DMS 273 (cell line): ENCODE data around the gene RHEB.

ENCODE experiments used
- DNase-seq: peaks from one replicate; lab custom pipeline; 2025; ENCODE audit not compliant: unreplicated experiment; lab: John Stamatoyannopoulos, UW

RHEB gene, protein sequence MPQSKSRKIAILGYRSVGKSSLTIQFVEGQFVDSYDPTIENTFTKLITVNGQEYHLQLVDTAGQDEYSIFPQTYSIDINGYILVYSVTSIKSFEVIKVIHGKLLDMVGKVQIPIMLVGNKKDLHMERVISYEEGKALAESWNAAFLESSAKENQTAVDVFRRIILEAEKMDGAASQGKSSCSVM

DNA sequence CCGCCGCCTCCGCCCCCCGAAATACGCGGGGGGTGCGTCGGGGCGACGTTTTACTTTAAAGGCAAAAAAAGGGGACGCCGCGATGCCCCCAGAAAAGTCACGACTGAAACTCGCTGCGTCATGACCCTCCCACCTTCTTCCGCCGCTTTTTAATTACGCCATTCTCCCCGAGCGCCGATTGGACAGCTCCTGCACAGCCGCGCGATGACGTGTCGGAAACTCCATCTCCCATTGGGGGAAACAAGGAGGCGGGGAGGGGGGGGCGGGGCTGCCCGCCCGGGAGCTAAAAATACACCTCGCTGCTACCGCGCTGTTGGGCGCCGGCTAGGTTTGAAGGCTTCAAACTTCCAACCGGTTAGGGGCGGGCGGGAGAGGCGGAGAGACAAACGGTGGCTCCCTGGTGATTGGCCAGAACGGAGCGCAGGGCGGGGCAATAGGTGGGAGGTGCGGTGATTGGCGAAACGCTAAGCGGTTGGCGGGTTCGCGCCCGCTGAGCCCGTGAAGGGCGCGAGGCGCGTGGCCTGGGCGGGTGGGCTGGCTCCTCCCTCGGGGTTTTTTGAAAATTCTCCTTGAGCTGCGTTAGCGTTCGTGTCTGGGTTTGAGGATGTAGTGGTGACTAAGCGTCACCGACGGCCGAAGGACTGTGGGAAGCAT is at the start of gene RHEB:
TSS of gene RHEB (minus strand) at position 131 of the 654 bp plus-strand sequence. CDS start 384 bp downstream, outside the sequence.
- DNase-seq: peak; percentile 100

DNA sequence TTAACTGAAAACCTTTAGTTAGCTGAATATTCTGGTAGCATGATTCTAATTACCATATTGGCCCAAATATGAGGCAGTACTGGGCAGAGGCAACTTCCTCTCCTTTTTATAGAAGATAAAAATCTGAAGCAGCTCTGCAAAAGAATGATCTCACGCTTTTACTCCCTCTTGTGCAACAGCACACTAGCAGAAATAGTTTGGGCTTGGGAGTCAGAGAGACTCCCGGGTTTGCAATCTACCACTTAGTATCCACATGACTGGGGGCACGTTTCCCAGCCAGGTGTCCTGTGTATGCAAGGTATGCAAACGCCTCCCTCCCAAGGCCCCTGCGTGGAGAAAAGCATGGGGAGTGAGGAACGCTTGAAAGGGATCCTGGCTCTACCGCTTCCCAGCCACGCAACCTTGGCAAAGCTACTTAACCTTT is 47.2 kb upstream of the RHEB start:
- no peak for DNase-seq

GRCh38 chr7:151565541-151565940 is 45.8 kb upstream of the RHEB start:
- no peak for DNase-seq

- DNase-seq: no peak
Observed at GRCh38 chr7:151560243-151560642, 40.5 kb upstream of the RHEB start.

GRCh38 chr7:151559557-151560183 is 40.0 kb upstream of the RHEB start:
- no peak for DNase-seq

- DNase-seq: no peak
Observed at GRCh38 chr7:151558575-151558974, 38.9 kb upstream of the RHEB start.

DNA sequence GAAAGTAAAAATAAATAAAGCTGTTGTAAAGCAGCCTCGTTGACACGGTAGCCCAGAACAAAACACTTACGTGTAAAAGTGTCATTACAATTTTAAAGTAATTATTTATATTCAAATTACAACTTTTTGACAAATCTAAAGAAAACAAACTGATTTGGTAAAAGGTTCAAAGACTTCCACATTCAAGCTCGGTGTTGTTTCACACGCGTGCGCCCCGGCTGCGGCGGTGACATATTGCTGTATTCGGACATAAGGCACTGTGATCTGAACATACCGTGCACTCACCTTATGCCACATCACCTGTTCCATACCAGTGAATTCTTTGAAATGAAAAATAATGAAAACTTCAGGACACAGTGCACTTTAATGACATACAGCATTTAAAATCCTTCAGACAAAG is 36.9 kb upstream of the RHEB start:
- no peak for DNase-seq

DNA sequence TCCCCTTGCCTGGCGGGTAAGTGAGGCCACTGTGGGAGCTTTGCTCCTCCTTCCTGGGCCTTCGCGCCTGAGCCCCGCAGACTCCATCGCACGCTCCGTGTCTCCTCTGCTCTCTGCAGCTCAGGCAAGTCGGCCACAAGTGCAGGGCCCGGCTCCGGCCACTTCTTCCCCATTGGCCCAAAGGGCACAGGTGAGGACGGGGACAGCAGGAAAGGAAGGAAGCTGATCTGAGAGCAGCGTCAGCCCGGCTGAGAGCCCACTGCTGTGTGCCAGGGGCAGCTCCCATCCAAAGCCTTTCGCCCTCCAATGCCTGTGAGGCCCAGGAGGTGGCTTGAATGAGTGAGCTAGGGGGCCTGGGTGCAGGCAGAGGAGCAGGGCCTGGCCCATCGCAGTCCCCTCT is 33.7 kb upstream of the RHEB start:
- DNase-seq: no peak

DNA sequence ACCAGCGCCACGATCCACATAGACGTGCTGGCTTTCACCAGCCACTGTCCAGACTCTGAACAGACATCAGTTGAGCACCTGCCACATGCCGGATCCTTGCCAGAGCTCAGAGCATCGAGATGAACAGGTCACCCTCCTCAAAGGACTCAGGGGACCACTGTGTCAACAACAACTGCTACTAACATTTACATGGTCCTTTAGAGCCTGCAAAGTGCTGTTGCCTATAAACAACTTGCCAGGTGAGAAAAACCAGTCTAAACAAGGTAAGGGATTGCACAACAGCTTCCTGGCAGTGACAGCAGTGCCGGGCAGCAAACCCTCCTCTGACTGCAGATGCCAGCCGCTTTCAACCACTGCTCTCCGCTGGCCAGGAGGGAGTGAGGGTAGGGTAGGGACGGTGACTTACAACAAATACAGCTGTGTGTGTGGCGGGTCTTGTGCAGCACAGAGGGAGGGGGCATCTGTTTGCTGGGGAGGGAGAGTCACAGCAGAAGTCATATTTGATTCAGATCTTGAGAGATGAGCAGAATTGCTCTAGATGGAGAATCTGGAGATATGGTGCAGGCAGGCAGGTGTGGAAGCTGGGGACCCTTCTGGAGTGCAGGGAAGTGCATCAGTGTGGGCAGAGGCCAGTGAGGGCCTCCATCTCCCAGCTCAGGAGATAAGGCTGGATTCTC is 32.8 kb upstream of the RHEB start:
- peak; percentile 51 for DNase-seq

GRCh38 chr7:151551820-151552219 is 32.1 kb upstream of the RHEB start:
- DNase-seq: peak; percentile 38

GRCh38 chr7:151550656-151551286 is 31.1 kb upstream of the RHEB start:
- DNase-seq: peak; percentile 37

GRCh38 chr7:151549644-151550043 is 29.9 kb upstream of the RHEB start:
- DNase-seq: no peak

GRCh38 chr7:151549083-151549482 is 29.4 kb upstream of the RHEB start:
- DNase-seq: no peak

DNA sequence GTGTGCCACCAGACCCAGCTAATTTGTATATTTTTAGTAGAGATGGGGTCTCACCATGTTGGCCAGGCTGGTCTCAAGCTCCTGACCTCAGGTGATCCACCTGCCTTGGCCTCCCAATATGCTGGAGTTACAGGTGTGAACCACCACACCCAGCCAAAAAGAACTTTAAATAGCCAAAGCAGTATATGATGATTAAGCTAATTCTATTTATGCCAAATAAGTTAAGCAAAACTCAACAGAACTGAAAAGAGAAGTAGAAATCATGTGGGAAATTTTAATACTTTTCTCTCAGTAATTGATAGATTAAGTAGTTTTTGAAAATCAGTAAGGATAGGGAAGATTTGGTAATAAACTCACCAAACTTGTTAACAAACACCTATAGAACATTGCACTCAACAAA is 24.5 kb upstream of the RHEB start:
- DNase-seq: no peak

GRCh38 chr7:151542606-151543130 is 23.0 kb upstream of the RHEB start:
- no peak for DNase-seq

GRCh38 chr7:151541709-151542499 is 22.2 kb upstream of the RHEB start:
- DNase-seq: no peak

DNA sequence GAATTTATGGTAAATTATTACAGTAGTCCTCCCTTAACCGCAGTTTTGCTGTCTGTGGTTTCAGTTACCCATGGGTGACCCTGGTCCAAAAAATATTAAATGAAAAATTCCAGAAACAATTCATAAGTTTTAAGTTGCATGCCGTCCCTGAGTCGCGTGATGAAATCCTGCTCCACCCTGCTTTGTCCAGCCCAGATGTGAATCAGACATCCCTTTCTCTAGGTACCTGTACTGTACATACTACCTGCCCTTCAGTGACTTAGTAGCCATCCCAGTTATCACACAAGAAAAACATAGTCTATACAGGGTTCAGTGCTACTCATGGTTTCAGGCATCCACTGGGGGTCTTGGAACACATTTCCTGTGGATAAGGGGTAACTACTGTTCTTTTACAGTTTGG is 20.5 kb upstream of the RHEB start:
- no peak for DNase-seq

GRCh38 chr7:151539088-151539671 is 19.5 kb upstream of the RHEB start:
- DNase-seq: peak; percentile 78

GRCh38 chr7:151537818-151538561 is 18.3 kb upstream of the RHEB start:
- DNase-seq: peak; percentile 54
